HL-60 (cell line): ENCODE results near the gene PPP6R2.

Experiments used
- DNase-seq, 2 experiments: peaks; one replicate each; pipeline ENCODE4 v3.0.0-alpha.2; 2010 to 2020; ENCODE audit warnings: low read depth in 1 of 2, low spot score in 1 of 2
- H3K27ac ChIP-seq: fragments of 250-450 bp; sonication (Bioruptor Pico); replicated peaks from 2 replicates; pipeline ENCODE4 v1.5.1; 2020; ENCODE audit warnings: mild to moderate bottlenecking, moderate library complexity
- H3K27me3 ChIP-seq: fragments of 250-450 bp; sonication (Bioruptor Pico); 2 replicates; pipeline ENCODE4 v1.5.1; 2021; ENCODE audit warnings: mild to moderate bottlenecking, moderate library complexity; ENCODE audit not compliant: insufficient read depth, poor library complexity, severe bottlenecking
- H3K4me3 ChIP-seq: replicated peaks from 2 replicates; pipeline ENCODE4 v1.5.1; 2011; ENCODE audit warnings: mild to moderate bottlenecking, control low read depth, low read length; ENCODE audit not compliant: insufficient read depth
- CTCF ChIP-seq: IDR thresholded peaks from one replicate; pipeline ENCODE4 v1.5.1; 2011; ENCODE audit warnings: low read length, control low read depth, inconsistent platforms; ENCODE audit not compliant: insufficient read depth
- GABPA ChIP-seq: IDR thresholded peaks from 2 replicates; pipeline ENCODE4 v1.6.1; 2012; ENCODE audit warnings: low read depth
- POLR2AphosphoS5 ChIP-seq: IDR thresholded peaks from 2 replicates; pipeline ENCODE4 v1.6.1; 2012; ENCODE audit warnings: low read depth
- REST ChIP-seq: IDR thresholded peaks from 2 replicates; pipeline ENCODE4 v1.6.1; 2012; ENCODE audit warnings: low read depth; ENCODE audit not compliant: insufficient replicate concordance
- SPI1 ChIP-seq: IDR thresholded peaks from 2 replicates; pipeline ENCODE4 v1.6.1; 2012; ENCODE audit warnings: low read depth, mild to moderate bottlenecking, borderline replicate concordance

PPP6R2 gene

GRCh38 chr22:50346470-50346869 lies 3.3 kb downstream of the PPP6R2 start:
- Histone ChIP-seq H3K27ac (no peak overlapping the region), H3K4me3 (no peak overlapping the region), H3K27me3 (no peaks in the 10 kb centered on the region)
- no peak for TF ChIP-seq SPI1
- no peak for TF ChIP-seq CTCF
- no peak for TF ChIP-seq GABPA
- no peak for TF ChIP-seq POLR2AphosphoS5
- TF ChIP-seq REST: no peak
- no peak for DNase-seq

GRCh38 chr22:50347157-50347556 lies 4.0 kb downstream of the PPP6R2 start:
- no peak for TF ChIP-seq REST
- no peak for TF ChIP-seq CTCF
- no peak for TF ChIP-seq POLR2AphosphoS5
- TF ChIP-seq GABPA: no peak
- H3K27ac ChIP-seq: no peak overlapping the region
- DNase-seq: no peak
- H3K4me3 ChIP-seq: no peak overlapping the region
- H3K27me3 ChIP-seq: no peaks in the 10 kb centered on the region

- no peak for DNase-seq
- no peaks in the 10 kb centered on the region for H3K27me3 ChIP-seq
- TF ChIP-seq GABPA (no peak), CTCF (no peak), POLR2AphosphoS5 (no peak), REST (no peak), SPI1 (no peak)
- H3K27ac ChIP-seq: no peak overlapping the region
- H3K4me3 ChIP-seq: no peak overlapping the region
Measured at GRCh38 chr22:50348058-50348457, 4.9 kb downstream of the PPP6R2 start.
